ENCODE measurements around the gene P3H4.
A peak's percentile ranks its signal among the peaks of the same experiment; 100 is the strongest.
"Not testable (repeated sequence)": the region's sequence is repeated elsewhere in the genome, so short reads cannot be mapped to it uniquely, and the experiment has no call there.

Gene P3H4

DNA sequence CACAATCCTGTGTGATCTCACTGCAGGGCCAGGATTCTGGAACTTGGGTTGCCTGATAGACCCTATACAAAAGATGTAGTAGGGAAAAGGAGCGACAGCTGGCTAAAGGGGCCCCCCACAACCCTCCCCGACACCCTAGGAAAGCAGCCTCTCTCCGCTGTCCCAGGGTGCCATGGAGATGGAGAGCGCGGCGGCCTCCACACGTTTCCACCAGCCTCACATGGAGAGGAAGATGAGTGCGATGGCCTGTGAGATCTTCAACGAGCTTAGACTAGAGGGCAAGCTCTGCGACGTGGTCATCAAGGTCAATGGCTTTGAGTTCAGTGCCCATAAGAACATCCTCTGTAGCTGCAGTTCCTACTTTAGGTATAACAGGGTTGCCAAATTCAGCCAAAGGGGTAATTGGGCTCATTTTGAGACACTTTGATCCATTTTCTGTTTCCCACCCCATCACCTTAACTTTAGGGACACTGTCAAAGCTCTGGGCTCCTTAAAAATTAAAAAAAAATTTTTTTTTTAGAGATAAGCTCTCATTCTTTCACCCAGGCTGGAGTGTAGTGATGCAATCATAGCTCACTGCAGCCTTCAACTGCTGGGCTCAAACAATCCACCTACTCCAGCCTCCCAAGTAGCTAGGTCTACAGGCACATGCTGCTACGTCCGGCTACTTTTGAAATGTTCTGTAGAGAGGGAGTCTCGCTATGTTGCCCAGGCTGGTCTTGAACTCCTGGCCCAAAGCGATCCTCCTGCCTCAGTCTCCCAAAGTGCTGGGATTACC is 26.2 kb upstream of the P3H4 start, which contains the start of gene KLHL10:
Gene KLHL10 (plus strand): TSS at position 65 of the 778 bp plus-strand sequence. CDS start 108 bp downstream, at position 173.
- TF ChIP-seq, protein P1, sequence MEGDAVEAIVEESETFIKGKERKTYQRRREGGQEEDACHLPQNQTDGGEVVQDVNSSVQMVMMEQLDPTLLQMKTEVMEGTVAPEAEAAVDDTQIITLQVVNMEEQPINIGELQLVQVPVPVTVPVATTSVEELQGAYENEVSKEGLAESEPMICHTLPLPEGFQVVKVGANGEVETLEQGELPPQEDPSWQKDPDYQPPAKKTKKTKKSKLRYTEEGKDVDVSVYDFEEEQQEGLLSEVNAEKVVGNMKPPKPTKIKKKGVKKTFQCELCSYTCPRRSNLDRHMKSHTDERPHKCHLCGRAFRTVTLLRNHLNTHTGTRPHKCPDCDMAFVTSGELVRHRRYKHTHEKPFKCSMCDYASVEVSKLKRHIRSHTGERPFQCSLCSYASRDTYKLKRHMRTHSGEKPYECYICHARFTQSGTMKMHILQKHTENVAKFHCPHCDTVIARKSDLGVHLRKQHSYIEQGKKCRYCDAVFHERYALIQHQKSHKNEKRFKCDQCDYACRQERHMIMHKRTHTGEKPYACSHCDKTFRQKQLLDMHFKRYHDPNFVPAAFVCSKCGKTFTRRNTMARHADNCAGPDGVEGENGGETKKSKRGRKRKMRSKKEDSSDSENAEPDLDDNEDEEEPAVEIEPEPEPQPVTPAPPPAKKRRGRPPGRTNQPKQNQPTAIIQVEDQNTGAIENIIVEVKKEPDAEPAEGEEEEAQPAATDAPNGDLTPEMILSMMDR (IDR thresholded peaks at IDR 0.05; ENCODE audit: extremely low read depth, missing control alignments), result no peak
- no peak for DNase-seq (ENCODE audit: low spot score)

DNA sequence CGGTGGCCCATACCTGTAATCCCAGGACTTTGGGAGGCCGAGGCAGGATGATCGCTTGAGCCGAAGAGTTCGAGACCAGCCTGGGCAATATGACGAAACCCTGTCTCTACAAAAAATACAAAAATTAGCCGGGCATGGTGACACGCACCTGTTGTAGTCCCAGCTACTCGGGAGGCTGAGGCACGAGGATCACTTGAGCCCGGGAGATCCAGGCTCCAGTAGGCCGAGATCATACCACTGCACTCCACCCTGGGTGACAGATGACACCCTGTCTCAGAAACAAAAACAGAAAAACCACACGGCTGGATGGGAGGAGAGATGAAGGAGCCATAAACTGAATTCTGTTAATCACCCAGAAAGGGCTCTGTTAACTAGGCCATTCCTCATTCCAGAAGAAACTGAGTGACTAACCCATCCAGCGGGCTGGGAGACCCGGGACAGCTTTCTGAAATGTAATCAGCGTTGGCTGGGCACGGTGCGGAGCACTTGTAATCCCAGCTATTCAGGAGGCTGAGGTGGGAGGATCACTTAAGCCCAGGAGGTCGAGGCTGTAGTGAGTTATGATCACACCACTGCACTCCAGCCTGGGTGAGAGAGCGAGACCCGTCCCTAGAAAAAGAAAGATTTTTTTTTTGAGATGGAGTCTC is 24.9 kb upstream of the P3H4 start:
- TF ChIP-seq, protein P1 (IDR thresholded peaks at IDR 0.05; ENCODE audit: extremely low read depth, missing control alignments), result no peak
- no peak for DNase-seq (ENCODE audit: low spot score)

- DNase-seq (ENCODE audit: low spot score), result peak; percentile 92
- TF ChIP-seq, protein P1 (IDR thresholded peaks at IDR 0.05; ENCODE audit: extremely low read depth, missing control alignments), result no peak
These were observed 24.2 kb upstream of the P3H4 start, which contains the start of gene NT5C3B for GRCh38 chr17:41835800-41836549. TSS of gene NT5C3B (minus strand) at chr17:41836232. CDS start at chr17:41836193, 39 bp downstream.

DNA sequence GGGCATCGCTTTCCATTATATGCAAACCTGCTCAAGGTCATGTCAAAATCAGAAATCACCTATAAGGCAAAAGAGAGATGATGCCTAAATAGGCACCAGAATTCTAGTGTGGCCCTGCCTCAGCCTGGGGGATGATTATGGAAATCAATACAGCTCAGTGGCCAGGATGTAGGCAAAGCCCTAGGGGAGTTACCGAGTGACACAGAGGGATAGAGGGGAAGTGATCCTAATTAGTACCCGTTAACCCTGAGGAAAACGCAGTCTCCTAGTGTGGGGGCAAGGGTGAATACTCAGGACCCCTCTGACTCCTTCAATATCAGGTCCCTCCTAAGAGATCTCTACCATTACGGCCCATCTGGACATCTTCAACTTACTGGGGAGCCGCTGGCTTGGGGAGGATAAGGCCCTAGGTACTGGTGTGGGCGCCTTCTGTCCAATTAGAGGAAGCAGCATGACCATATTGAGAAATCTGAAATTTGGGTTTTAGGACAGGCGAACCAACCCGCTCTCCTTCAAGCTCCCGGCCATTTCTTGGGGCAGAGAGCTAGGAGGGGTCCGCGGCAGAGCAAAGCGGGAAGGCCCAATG is 23.6 kb upstream of the P3H4 start:
- TF ChIP-seq, protein P1 (IDR thresholded peaks at IDR 0.05; ENCODE audit: extremely low read depth, missing control alignments), result no peak
- DNase-seq (ENCODE audit: low spot score), result peak; percentile 72

- not testable (repeated sequence) for DNase-seq (ENCODE audit: low spot score)
These were observed 18.2 kb upstream of the P3H4 start for GRCh38 chr17:41829961-41830360.

- TF ChIP-seq, protein P1 (IDR thresholded peaks at IDR 0.05; ENCODE audit: extremely low read depth, missing control alignments), result no peak
- DNase-seq (ENCODE audit: low spot score), result no peak
These were observed 13.6 kb upstream of the P3H4 start for GRCh38 chr17:41825175-41825845.

GRCh38 chr17:41824086-41824485 is 12.3 kb upstream of the P3H4 start:
- TF ChIP-seq, protein P1 (IDR thresholded peaks at IDR 0.05; ENCODE audit: extremely low read depth, missing control alignments), result no peak
- DNase-seq (ENCODE audit: low spot score), result no peak
